ENCODE results near the gene NCOA6.

- TF ChIP-seq CTCF (IDR thresholded peaks at IDR 0.05; ENCODE audit: borderline replicate concordance, extremely low read depth, low read length, poor library complexity, severe bottlenecking) (no peak), EZH2 (IDR thresholded peaks at IDR 0.05; ENCODE audit: borderline replicate concordance, low read depth, low read length, severe bottlenecking) (no peak)
Observed at GRCh38 chr20:34774449-34774848, 51.0 kb downstream of the NCOA6 start.

Measured in DND-41 (cell line).